Tongue (tissue), 2 donors: ENCODE results near the gene ZC3H14. TPM values are rescaled to one million over a fixed set of nuclear protein-coding genes. Genes with fewer than 3 reads are reported as not detected.

Source experiments
- DNase-seq: peaks from one replicate; pipeline ENCODE4 v3.0.0-alpha.2; 2015
- total RNA-seq: library from RNA; depleted of rRNA; stranded (reverse); fragments of >200 nt; gene quantifications from one replicate; pipeline ENCODE4 v1.2.3, GENCODE V29; 2014

ZC3H14 gene
- total RNA-seq, 1 donor from 2014 or later = 52.3 TPM

GRCh38 chr14:88552876-88553275 lies 10.0 kb upstream of the ZC3H14 start:
- DNase-seq = peak; percentile 8

- DNase-seq = peak; percentile 62
Measured at GRCh38 chr14:88553886-88554456, 8.9 kb upstream of the ZC3H14 start.

DNA sequence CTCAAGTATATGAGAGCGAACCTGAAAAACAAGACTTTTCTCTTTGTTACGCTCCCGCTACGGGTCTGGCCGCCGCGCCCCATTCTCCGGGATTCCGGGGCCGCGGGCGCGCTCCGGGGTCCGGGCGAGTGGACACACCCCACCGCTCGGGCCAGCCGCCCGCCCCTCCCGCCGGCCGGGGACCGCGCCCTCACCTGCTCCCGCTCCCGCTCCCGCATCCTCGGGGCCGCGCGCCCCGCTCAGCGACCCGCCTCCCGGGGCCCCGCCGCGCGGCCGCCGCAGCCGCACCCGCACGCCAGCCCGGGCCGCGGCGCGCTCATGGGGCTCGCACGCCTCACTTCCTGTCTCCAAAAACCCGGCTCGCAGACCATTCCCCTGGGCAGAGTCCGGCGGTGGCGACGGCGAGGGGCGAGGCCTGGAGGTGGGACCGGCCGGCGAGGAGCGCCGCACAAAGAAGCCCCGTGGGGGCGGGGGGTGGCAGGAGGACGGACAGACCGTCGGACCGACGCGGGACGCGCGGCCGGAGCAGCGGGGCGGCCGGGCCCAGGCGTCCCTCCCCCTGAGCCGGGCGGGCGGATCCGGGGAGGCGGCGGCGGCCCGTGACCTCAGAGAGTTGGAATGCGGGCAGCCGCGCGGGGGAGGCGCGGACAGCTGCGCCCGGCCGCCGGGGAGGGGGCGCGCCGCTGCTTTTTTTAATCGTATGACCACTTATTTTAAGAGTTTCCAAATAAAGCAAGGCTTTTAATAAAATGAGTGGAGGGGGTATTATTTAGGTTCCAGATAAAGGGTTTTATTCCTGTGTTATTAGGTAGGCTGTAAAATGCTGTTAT lies 8.2 kb upstream of the ZC3H14 start, which contains the start of gene PTPN21:
Gene PTPN21 (minus strand): TSS at position 551 of the 830 bp plus-strand sequence. CDS start 4,590 bp downstream, outside the sequence.
- DNase-seq = peak; percentile 92

- DNase-seq = peak; percentile 27
Measured at GRCh38 chr14:88556581-88556980, 6.3 kb upstream of the ZC3H14 start.

DNA sequence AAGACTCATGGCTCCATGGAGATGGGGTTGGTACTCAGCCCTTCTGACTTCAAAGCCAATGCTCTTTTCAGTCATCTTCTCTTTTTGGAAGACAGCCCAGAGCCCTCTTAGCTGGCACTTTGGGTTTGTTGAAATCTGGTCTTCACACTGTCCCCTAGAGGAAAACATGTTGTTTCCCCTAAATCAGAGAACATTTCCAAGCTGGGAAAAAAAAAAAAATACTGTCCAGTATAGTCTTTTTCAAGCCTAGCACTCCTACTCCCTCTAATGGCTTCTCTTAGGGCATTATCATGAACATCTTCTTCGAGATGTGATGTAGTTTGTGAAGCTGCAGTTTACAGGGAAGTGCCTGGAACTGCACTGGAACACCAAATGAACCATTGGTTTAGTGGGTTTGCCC lies 3.0 kb upstream of the ZC3H14 start:
- peak; percentile 60 for DNase-seq

DNA sequence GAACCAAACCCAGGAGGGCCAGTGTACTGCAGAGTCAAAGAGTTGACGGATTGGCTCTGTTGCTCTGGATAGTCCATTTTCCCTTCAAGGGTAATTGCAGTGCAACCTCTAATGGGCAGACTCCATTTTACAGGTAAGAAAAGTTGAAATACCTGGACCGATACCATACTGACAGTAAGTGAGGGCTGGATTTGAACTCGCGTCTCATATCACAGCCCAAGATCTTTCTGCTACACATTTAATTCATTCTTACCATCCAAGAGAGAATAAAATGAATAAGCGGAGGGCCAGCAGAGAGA lies 356 bp upstream of the ZC3H14 start:
- no peak for DNase-seq

GRCh38 chr14:88563845-88564244 lies 1.0 kb downstream of the ZC3H14 start:
- no peak for DNase-seq

- DNase-seq = no peak
Measured at GRCh38 chr14:88565427-88565826, 2.6 kb downstream of the ZC3H14 start.

GRCh38 chr14:88568196-88568595 lies 5.4 kb downstream of the ZC3H14 start:
- DNase-seq = no peak

- DNase-seq = no peak
Measured at GRCh38 chr14:88572117-88572516, 9.3 kb downstream of the ZC3H14 start.

DNA sequence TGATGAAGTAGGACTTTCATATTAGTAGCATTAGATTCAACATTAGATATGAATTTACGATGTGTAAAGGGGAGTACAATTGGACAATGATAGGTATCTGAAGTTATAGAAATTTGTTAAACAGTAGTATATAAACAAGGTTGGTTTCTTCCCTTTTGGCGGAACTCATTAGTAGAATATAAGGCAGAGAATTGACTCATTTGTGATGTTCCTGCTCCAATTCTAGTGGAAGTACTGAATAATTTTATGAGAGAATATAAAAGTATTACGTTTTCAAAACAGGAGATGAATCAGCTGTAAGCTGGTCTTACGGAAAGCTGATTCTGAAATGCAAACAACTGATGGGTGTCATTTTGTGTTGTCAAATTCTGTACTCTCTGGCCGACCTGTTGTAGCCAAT lies 13.4 kb downstream of the ZC3H14 start:
- DNase-seq = no peak

DNA sequence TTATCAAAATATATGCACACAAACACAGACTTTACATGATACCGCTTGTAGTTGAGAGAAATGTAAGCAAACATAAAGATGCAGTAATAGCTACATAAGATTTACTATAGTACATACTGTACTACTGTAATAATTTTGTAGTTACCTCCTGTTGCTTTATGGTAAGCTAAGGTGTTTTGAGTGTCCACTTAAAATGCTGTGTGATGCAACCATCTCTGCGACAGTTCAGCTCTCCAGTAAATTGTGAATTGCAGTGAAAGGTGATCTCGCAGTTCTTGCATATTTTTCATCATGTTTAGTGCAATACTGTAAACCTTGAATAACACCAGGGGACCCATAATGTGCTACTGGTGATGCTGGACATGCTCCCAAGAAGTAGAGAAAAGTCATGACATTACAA lies 21.6 kb downstream of the ZC3H14 start:
- no peak for DNase-seq

DNA sequence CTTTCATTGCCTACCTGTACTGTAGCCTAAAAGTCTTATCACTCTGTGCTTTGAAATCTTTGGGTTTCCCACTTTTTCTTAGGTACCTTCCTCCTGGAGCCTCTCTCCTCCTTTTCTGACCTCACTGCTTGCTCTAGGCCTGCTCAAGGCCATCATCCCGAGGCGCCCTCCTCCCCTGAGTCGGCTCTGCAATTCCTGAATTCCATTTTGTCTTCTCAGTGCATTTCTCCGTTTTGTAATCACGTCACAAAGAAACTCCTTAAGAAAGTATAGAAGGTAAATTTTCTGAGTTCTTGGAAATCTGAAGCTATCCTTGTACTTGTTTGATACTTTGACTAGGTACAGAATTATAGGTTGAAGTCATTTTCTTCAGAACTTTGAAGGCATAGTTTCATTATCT lies 25.2 kb downstream of the ZC3H14 start:
- no peak for DNase-seq

DNA sequence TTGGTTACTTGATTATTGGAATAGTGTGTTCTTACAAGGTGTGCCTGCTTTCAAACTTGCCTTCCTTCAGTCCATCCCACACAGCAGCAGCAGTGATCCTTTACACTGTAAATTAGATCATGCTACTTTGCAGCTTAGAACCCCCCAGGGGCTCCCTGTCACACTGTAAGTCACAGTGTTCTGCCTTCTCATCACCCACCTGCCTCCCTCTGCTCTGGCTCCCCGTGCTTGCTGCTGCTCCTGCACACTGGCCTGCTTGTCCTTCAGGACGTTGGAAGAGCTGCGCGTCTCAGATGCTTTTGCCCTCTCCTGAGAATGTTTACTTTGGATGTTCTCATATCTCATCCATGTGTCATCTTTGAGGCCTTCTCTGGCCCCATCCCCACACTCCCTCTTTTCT lies 27.3 kb downstream of the ZC3H14 start:
- DNase-seq = no peak

DNA sequence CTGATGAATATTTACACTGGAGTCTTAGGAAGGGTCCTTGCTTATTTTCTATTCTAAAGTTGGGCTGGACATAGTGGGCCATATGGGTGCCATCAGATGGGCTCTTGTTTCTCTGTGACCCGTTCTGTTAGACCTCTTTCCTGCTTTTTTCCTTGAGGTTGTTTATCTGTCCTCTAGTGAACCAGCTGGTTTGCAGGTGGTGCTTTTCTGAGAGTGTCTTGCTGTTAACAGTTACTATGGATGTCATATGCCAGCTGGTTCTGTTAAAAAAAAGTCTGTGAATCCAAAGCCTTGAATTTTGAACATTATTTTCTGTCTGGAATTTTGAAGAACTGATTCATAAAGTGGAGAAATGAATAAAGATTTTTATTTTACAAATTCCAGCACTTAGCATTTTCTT lies 29.2 kb downstream of the ZC3H14 start:
- peak; percentile 16 for DNase-seq

DNA sequence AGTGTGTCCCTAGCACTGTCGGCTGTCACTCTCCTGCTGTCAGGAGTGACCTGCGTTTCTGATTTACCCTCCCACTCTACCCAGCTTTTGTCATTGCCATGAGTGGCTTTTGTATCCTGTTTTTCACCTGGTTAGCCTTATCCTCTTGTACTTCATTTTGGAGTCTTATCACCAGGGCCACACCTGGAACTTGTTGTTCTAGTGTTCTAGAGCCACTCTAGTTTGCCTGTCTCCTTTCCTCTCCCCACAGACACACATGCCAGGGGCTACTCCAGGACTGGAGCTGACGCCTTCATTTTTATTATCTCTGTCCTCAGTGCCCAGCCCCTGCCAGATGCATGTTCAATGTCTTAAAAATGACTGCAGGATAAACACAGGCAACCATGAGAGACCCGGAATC lies 34.2 kb downstream of the ZC3H14 start:
- no peak for DNase-seq

GRCh38 chr14:88597601-88598000 lies 34.8 kb downstream of the ZC3H14 start:
- DNase-seq = no peak

DNA sequence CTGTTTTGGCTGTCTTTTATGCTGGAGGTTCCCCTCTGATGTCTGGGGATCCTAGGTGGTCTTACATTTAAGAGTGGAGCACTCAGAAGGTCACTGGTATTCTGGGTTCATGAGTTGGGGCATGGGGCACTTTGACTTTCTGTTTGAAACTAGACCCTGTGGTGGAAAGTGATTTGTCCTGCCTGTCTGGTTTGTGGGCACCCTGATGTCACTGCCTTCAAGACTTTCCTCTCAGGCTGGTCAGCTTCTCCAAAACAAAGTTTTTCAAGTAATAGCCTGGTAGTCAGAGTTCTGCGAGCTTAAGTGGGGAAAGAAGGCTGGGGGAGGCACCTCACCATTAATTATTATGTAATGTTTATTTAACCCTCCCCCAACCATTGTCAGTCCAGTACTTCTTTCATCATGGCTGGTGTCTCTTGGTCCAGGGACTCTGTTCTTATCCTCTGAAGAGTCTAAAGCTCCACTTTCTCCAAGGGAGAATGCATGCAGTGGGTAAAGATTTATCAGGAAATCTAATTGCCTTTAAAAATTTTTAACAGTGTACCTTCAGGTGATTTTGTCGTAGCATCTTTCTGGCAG lies 35.3 kb downstream of the ZC3H14 start:
- no peak for DNase-seq

DNA sequence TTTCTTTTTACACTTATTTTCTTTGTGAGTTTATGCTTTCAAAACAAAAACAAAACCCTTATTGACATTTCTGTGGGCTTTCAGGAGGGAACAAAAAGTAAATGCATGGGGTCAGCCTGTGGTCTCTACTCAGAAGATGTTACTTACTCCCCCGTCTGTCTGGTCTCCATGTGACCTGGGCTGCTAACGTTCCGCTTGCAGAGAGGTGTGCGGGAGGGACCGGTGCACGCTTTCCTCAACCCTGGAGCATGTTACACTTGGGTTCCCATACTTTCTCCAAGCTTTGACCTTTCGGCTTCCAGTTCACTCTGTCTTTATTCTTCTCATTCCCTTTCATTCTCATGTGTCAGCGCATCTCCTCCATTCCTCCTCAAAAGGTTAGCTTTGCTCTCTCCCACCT lies 36.5 kb downstream of the ZC3H14 start:
- no peak for DNase-seq

DNA sequence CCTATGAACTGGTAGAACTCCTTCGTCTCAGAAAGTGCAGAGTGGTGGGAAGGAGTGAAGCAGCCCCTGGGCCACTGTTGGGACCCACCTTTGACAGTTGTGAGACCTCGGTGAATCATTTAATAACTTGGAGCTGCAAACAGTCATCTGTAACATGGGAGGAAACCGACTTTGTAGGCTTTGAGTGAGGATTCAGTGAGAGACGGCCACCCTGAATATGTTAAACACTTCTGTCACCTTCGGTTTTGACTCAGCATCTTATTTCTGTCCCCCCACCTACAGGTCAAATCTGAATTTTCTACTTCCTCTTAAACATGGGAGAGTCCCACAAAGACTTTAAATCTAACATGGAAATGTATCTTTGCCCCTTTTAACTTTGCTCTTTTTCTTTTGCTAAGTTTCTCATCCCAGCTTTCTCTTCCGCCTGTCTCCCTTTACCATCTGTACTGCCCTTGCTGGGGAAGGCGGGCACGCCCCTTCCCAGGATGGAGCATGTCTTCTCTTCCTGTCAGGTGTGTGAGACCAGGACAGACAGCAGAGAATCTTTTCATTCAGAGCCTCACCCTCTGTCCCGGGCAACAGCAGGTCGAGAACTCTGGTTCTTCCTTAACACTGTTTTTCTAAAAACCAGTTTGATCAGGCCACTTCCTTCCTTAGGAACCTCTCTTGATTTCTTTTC lies 37.1 kb downstream of the ZC3H14 start:
- DNase-seq = no peak

DNA sequence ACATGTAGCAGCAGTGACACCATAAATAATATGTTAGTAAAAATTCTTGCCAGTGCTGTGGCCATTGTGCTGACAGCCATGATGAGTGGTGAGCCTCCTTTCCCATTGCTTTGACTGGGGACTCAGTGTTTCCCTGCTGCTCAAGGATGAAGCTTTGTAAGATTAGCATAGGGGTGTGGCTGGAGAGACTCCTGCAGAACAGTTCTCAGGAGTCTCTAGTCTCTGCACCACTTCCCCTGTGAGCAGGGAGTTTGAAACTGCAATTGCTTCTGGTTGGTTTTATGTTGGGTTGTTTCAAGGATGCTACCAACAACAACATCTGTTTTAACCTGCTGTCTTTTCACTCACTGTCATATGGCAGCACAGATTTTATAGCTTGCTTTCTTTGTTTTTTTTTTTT lies 41.4 kb downstream of the ZC3H14 start:
- no peak for DNase-seq

- DNase-seq = no peak
Measured at GRCh38 chr14:88605594-88605993, 42.8 kb downstream of the ZC3H14 start.

DNA sequence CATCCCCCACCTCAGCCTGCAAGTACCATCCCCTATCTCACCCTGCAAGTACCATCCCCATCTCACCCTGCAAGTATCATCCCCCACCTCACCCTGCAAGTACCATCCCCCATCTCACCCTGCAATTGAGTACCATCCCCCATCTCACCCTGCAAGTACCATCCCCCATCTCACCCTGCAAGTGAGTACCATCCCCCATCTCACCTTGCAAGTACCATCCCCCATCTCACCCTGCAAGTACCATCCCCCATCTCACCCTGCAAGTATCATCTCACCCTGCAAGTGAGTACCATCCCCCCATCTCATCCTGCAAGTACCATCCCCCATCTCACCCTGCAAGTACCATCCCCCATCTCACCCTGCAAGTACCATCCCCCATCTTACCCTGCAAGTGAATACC lies 45.0 kb downstream of the ZC3H14 start:
- no peak for DNase-seq
